HepG2 (cell line): ENCODE data around the gene SULT6B1. TPM values are rescaled to one million over a fixed set of nuclear protein-coding genes. Genes with fewer than 3 reads are reported as not detected.

Source experiments
- ATRX ChIP-seq: sonication (generic); formaldehyde crosslinking; IDR thresholded peaks from 2 replicates; pipeline ENCODE4 v1.4.0; 2020; ENCODE audit warnings: missing genetic modification reagents, borderline replicate concordance
- FLYWCH1 ChIP-seq: sonication (generic); formaldehyde crosslinking; IDR thresholded peaks from 2 replicates; pipeline ENCODE4 v1.8.1; 2023; ENCODE audit warnings: mild to moderate bottlenecking, missing genetic modification reagents
- KAT2B ChIP-seq: fragments of 150-350 bp; IDR thresholded peaks from 2 replicates; pipeline ENCODE4 v1.6.1; 2014; ENCODE audit warnings: low read depth, low read length, borderline replicate concordance
- SMARCE1 ChIP-seq: fragments of 450-650 bp; IDR thresholded peaks from 2 replicates; pipeline ENCODE4 v1.6.1; 2017; ENCODE audit warnings: borderline replicate concordance
- SUZ12 ChIP-seq: fragments of 150-350 bp; IDR thresholded peaks from 2 replicates; pipeline ENCODE4 v1.6.1; 2014; ENCODE audit warnings: low read depth, low read length
- ZBTB38 ChIP-seq: sonication (generic); formaldehyde crosslinking; IDR thresholded peaks from 2 replicates; pipeline ENCODE4 v1.5.1; 2020; ENCODE audit warnings: mild to moderate bottlenecking, missing genetic modification reagents
- ZNF329 ChIP-seq: sonication (generic); formaldehyde crosslinking; IDR thresholded peaks from 2 replicates; pipeline ENCODE4 v1.9.0; 2021; ENCODE audit warnings: low read depth, mild to moderate bottlenecking, missing genetic modification reagents
- ZNF441 ChIP-seq: sonication (generic); formaldehyde crosslinking; IDR thresholded peaks from 2 replicates; pipeline ENCODE4 v1.7.0; 2021; ENCODE audit warnings: missing genetic modification reagents, borderline replicate concordance
- ZNF468 ChIP-seq: sonication (generic); formaldehyde crosslinking; IDR thresholded peaks from 2 replicates; pipeline ENCODE4 v1.8.0; 2022; ENCODE audit warnings: mild to moderate bottlenecking, moderate library complexity, missing genetic modification reagents
- polyA plus RNA-seq, 8 experiments: library from polyadenylated mRNA; depleted of rRNA in 3 of 8; stranded (reverse) in 7 of 8; unstranded in 1 of 8; fragments of >200 nt; fragmentation: Illumina TruSeq in 4 of 8; extraction: Trizol in 4 of 8; gene quantifications; 2 replicates each; pipeline versions ENCODE4 v1.2.1 to v1.2.3, GENCODE V29; 2011 to 2016; ENCODE audit warnings: low read depth in 4 of 8, missing spikeins in 1 of 8, mixed read lengths in 1 of 8; ENCODE audit not compliant: insufficient read depth in 1 of 8
- total RNA-seq, 5 experiments: library from RNA; depleted of rRNA; stranded (reverse); fragments of >200 nt; fragmentation: Illumina TruSeq; extraction: Trizol; gene quantifications; 2 replicates each; pipeline ENCODE4 v1.2.3, GENCODE V29; 2016; ENCODE audit warnings: low read depth in 1 of 5
- TF ChIP-seq, protein P1 (sequence below): sonication (generic); formaldehyde crosslinking; IDR thresholded peaks from 2 replicates; pipeline ENCODE4 v1.4.0; 2020; ENCODE audit warnings: mild to moderate bottlenecking, missing genetic modification reagents
- TF ChIP-seq, protein P2 (sequence below): sonication (generic); formaldehyde crosslinking; IDR thresholded peaks from 2 replicates; pipeline ENCODE4 v1.5.1; 2020; ENCODE audit warnings: mild to moderate bottlenecking, missing genetic modification reagents, borderline replicate concordance
- TF ChIP-seq, protein P3 (sequence below): sonication (generic); formaldehyde crosslinking; IDR thresholded peaks from 2 replicates; pipeline ENCODE4 v1.4.0; 2020; ENCODE audit warnings: mild to moderate bottlenecking, missing genetic modification reagents
- TF ChIP-seq, protein P4 (sequence below): sonication (generic); formaldehyde crosslinking; IDR thresholded peaks from 2 replicates; pipeline ENCODE4 v1.4.0; 2020; ENCODE audit warnings: missing genetic modification reagents
- TF ChIP-seq, protein P5 (sequence below): sonication (generic); formaldehyde crosslinking; IDR thresholded peaks from 2 replicates; pipeline ENCODE4 v1.4.0; 2020; ENCODE audit warnings: mild to moderate bottlenecking, missing genetic modification reagents

The SULT6B1 gene
- total and polyA plus RNA-seq, 2 of the 13 experiments (the other 11 are each of a cell fraction or from before 2014, with no cell fraction given): not detected

DNA sequence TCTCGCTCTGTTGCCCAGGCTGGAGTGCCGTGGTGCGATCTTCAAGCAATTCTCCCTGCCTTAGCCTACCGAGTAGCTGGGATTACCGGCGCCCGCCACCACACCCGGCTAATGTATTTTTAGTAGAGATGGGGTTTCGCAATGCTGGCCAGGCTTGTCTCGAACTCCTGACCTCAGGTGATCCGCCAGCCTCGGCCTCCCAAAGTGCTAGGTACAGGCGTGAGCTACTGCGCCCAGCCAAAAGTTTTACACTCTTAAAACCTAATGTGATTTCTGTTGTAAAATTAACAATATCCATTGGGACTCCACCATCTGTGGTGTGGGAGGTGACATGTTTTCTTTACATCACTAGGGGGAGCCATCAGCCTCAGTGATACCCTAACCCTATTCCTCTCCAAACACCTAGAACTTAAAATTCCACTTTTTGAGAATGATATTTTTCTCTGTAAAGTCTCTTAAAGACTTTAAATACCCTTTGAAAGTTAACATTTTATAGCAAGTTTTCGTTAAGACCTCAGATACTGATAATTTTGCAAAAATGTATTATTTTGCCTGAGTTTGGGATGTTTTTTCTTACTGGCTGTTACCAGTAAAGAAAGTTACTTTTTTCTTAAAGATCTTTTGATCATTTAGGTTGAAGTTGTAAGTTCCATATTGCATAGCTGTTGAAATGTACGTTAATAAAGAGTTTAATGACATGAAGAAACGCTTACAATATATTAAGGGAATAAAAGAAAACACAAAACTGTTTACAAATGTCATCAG lies 20.1 kb downstream of the SULT6B1 start (continued):
- TF ChIP-seq, protein P1, sequence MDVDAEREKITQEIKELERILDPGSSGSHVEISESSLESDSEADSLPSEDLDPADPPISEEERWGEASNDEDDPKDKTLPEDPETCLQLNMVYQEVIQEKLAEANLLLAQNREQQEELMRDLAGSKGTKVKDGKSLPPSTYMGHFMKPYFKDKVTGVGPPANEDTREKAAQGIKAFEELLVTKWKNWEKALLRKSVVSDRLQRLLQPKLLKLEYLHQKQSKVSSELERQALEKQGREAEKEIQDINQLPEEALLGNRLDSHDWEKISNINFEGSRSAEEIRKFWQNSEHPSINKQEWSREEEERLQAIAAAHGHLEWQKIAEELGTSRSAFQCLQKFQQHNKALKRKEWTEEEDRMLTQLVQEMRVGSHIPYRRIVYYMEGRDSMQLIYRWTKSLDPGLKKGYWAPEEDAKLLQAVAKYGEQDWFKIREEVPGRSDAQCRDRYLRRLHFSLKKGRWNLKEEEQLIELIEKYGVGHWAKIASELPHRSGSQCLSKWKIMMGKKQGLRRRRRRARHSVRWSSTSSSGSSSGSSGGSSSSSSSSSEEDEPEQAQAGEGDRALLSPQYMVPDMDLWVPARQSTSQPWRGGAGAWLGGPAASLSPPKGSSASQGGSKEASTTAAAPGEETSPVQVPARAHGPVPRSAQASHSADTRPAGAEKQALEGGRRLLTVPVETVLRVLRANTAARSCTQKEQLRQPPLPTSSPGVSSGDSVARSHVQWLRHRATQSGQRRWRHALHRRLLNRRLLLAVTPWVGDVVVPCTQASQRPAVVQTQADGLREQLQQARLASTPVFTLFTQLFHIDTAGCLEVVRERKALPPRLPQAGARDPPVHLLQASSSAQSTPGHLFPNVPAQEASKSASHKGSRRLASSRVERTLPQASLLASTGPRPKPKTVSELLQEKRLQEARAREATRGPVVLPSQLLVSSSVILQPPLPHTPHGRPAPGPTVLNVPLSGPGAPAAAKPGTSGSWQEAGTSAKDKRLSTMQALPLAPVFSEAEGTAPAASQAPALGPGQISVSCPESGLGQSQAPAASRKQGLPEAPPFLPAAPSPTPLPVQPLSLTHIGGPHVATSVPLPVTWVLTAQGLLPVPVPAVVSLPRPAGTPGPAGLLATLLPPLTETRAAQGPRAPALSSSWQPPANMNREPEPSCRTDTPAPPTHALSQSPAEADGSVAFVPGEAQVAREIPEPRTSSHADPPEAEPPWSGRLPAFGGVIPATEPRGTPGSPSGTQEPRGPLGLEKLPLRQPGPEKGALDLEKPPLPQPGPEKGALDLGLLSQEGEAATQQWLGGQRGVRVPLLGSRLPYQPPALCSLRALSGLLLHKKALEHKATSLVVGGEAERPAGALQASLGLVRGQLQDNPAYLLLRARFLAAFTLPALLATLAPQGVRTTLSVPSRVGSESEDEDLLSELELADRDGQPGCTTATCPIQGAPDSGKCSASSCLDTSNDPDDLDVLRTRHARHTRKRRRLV (CRISPR knock-in tag): no peak
- no peak for TF ChIP-seq ZBTB38
- TF ChIP-seq ATRX (CRISPR knock-in tag): no peak
- TF ChIP-seq ZNF329 (CRISPR knock-in tag): no peak
- TF ChIP-seq, protein P2, sequence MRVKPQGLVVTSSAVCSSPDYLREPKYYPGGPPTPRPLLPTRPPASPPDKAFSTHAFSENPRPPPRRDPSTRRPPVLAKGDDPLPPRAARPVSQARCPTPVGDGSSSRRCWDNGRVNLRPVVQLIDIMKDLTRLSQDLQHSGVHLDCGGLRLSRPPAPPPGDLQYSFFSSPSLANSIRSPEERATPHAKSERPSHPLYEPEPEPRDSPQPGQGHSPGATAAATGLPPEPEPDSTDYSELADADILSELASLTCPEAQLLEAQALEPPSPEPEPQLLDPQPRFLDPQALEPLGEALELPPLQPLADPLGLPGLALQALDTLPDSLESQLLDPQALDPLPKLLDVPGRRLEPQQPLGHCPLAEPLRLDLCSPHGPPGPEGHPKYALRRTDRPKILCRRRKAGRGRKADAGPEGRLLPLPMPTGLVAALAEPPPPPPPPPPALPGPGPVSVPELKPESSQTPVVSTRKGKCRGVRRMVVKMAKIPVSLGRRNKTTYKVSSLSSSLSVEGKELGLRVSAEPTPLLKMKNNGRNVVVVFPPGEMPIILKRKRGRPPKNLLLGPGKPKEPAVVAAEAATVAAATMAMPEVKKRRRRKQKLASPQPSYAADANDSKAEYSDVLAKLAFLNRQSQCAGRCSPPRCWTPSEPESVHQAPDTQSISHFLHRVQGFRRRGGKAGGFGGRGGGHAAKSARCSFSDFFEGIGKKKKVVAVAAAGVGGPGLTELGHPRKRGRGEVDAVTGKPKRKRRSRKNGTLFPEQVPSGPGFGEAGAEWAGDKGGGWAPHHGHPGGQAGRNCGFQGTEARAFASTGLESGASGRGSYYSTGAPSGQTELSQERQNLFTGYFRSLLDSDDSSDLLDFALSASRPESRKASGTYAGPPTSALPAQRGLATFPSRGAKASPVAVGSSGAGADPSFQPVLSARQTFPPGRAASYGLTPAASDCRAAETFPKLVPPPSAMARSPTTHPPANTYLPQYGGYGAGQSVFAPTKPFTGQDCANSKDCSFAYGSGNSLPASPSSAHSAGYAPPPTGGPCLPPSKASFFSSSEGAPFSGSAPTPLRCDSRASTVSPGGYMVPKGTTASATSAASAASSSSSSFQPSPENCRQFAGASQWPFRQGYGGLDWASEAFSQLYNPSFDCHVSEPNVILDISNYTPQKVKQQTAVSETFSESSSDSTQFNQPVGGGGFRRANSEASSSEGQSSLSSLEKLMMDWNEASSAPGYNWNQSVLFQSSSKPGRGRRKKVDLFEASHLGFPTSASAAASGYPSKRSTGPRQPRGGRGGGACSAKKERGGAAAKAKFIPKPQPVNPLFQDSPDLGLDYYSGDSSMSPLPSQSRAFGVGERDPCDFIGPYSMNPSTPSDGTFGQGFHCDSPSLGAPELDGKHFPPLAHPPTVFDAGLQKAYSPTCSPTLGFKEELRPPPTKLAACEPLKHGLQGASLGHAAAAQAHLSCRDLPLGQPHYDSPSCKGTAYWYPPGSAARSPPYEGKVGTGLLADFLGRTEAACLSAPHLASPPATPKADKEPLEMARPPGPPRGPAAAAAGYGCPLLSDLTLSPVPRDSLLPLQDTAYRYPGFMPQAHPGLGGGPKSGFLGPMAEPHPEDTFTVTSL (CRISPR knock-in tag): no peak
- TF ChIP-seq SMARCE1: no peak
- no peak for TF ChIP-seq ZNF441 (CRISPR knock-in tag)
- TF ChIP-seq, protein P3, sequence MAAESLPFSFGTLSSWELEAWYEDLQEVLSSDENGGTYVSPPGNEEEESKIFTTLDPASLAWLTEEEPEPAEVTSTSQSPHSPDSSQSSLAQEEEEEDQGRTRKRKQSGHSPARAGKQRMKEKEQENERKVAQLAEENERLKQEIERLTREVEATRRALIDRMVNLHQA (CRISPR knock-in tag): no peak
- TF ChIP-seq SUZ12: no peak
- TF ChIP-seq, protein P4, sequence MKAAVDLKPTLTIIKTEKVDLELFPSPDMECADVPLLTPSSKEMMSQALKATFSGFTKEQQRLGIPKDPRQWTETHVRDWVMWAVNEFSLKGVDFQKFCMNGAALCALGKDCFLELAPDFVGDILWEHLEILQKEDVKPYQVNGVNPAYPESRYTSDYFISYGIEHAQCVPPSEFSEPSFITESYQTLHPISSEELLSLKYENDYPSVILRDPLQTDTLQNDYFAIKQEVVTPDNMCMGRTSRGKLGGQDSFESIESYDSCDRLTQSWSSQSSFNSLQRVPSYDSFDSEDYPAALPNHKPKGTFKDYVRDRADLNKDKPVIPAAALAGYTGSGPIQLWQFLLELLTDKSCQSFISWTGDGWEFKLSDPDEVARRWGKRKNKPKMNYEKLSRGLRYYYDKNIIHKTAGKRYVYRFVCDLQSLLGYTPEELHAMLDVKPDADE (CRISPR knock-in tag): no peak
- no peak for TF ChIP-seq ZNF468 (CRISPR knock-in tag)
- no peak for TF ChIP-seq KAT2B
- TF ChIP-seq FLYWCH1 (CRISPR knock-in tag): no peak
- TF ChIP-seq, protein P5, sequence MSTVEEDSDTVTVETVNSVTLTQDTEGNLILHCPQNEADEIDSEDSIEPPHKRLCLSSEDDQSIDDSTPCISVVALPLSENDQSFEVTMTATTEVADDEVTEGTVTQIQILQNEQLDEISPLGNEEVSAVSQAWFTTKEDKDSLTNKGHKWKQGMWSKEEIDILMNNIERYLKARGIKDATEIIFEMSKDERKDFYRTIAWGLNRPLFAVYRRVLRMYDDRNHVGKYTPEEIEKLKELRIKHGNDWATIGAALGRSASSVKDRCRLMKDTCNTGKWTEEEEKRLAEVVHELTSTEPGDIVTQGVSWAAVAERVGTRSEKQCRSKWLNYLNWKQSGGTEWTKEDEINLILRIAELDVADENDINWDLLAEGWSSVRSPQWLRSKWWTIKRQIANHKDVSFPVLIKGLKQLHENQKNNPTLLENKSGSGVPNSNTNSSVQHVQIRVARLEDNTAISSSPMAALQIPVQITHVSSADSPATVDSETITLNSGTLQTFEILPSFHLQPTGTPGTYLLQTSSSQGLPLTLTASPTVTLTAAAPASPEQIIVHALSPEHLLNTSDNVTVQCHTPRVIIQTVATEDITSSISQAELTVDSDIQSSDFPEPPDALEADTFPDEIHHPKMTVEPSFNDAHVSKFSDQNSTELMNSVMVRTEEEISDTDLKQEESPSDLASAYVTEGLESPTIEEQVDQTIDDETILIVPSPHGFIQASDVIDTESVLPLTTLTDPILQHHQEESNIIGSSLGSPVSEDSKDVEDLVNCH (CRISPR knock-in tag): no peak
